ENCODE measurements around the gene ZNF263.

DNA sequence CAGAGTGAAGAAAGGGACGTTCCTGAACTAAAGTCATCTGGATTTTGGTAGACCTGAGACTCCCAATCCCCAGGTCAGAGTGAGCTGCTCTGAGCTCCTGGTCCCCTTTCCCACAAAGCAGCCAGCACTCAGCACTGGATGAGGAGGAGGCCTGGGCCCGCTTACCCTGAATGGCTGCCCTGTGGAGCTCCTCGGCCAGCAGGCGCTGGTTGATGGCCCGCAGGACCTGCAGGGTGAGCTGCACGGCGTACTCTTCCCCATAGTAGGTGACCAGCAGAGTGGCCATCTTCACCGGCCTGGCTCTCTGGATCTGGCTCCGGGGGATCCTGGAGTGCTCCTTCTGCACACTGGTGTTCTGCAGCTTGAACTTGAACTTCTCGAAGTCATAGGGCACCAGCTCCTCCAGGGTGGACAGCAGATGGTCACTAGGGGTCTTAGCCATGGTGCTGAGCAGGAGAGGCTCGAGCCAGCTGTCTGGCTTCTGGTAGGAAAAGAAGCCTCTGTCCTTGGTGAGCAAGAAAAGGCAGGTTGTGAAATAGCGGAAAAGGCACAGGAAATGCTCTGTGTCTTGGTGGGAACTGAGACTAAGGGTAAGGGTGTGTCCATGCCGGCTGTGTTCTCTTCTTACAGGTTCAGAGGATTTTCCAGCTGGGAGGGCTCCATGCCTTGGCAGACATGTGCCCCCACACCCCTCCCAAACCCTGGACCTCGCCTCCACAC is 27.0 kb upstream of the ZNF263 start, which contains the start of gene MEFV:
- TF ChIP-seq, protein P1, sequence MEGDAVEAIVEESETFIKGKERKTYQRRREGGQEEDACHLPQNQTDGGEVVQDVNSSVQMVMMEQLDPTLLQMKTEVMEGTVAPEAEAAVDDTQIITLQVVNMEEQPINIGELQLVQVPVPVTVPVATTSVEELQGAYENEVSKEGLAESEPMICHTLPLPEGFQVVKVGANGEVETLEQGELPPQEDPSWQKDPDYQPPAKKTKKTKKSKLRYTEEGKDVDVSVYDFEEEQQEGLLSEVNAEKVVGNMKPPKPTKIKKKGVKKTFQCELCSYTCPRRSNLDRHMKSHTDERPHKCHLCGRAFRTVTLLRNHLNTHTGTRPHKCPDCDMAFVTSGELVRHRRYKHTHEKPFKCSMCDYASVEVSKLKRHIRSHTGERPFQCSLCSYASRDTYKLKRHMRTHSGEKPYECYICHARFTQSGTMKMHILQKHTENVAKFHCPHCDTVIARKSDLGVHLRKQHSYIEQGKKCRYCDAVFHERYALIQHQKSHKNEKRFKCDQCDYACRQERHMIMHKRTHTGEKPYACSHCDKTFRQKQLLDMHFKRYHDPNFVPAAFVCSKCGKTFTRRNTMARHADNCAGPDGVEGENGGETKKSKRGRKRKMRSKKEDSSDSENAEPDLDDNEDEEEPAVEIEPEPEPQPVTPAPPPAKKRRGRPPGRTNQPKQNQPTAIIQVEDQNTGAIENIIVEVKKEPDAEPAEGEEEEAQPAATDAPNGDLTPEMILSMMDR (IDR thresholded peaks at IDR 0.05; ENCODE audit: low read depth, low read length, missing input control), result no peak
- TF ChIP-seq, protein P2, sequence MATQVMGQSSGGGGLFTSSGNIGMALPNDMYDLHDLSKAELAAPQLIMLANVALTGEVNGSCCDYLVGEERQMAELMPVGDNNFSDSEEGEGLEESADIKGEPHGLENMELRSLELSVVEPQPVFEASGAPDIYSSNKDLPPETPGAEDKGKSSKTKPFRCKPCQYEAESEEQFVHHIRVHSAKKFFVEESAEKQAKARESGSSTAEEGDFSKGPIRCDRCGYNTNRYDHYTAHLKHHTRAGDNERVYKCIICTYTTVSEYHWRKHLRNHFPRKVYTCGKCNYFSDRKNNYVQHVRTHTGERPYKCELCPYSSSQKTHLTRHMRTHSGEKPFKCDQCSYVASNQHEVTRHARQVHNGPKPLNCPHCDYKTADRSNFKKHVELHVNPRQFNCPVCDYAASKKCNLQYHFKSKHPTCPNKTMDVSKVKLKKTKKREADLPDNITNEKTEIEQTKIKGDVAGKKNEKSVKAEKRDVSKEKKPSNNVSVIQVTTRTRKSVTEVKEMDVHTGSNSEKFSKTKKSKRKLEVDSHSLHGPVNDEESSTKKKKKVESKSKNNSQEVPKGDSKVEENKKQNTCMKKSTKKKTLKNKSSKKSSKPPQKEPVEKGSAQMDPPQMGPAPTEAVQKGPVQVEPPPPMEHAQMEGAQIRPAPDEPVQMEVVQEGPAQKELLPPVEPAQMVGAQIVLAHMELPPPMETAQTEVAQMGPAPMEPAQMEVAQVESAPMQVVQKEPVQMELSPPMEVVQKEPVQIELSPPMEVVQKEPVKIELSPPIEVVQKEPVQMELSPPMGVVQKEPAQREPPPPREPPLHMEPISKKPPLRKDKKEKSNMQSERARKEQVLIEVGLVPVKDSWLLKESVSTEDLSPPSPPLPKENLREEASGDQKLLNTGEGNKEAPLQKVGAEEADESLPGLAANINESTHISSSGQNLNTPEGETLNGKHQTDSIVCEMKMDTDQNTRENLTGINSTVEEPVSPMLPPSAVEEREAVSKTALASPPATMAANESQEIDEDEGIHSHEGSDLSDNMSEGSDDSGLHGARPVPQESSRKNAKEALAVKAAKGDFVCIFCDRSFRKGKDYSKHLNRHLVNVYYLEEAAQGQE (IDR thresholded peaks at IDR 0.05), result no peak
- TF ChIP-seq HNF4A (conservative IDR thresholded peaks at IDR 0.05), result no peak
- TF ChIP-seq JUND (IDR thresholded peaks at IDR 0.05), result no peak
- TF ChIP-seq, protein P3, sequence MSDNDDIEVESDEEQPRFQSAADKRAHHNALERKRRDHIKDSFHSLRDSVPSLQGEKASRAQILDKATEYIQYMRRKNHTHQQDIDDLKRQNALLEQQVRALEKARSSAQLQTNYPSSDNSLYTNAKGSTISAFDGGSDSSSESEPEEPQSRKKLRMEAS (IDR thresholded peaks at IDR 0.05), result no peak
- no peak for TF ChIP-seq EGR1 (IDR thresholded peaks at IDR 0.05; ENCODE audit: low read depth in 2 of 2)
- TF ChIP-seq SP1 (IDR thresholded peaks at IDR 0.05), result no peak
- no peak for TF ChIP-seq TAF1 (conservative IDR thresholded peaks at IDR 0.05)
- TF ChIP-seq ZBTB33 (IDR thresholded peaks at IDR 0.05), result no peak
